PFSK-1 (cell line): Measurements from ENCODE around the gene RABIF.

Experiments
- REST ChIP-seq, 2 experiments: IDR thresholded peaks; 2 replicates each; pipeline versions ENCODE4 v1.6.1 to v1.8.0; 2011 to 2012; ENCODE audit warnings: low read depth in 2 of 2, low read length in 2 of 2, control low read depth in 1 of 2, inconsistent platforms in 1 of 2, mild to moderate bottlenecking in 1 of 2, moderate library complexity in 1 of 2; ENCODE audit not compliant: insufficient read depth in 1 of 2
- TAF1 ChIP-seq: IDR thresholded peaks from 2 replicates; pipeline ENCODE4 v1.6.1; 2012; ENCODE audit warnings: low read length, control low read depth, borderline replicate concordance; ENCODE audit not compliant: insufficient read depth

- TF ChIP-seq REST (IDR thresholded peaks at IDR 0.05; ENCODE audit: insufficient read depth in 1 of 2, low read depth in 2 of 2, low read length in 2 of 2), result no peak
- TF ChIP-seq TAF1, result no peak
Measured at GRCh38 chr1:202831906-202832305, 57.0 kb downstream of the RABIF start.
